HUES6 (cell line): ENCODE measurements around the gene MCFD2.

Source experiments
- H3K27ac ChIP-seq: 2 replicates; pipeline ENCODE4 v1.7.0; 2013; ENCODE audit warnings: low read depth, mild to moderate bottlenecking, low read length, inconsistent platforms
- H3K27me3 ChIP-seq: 2 replicates; pipeline ENCODE4 v1.6.1; 2013; ENCODE audit warnings: low read length; ENCODE audit not compliant: control insufficient read depth, insufficient read depth
- H3K36me3 ChIP-seq: 2 replicates; pipeline ENCODE4 v1.6.1; 2013; ENCODE audit warnings: low read length; ENCODE audit not compliant: control insufficient read depth, insufficient read depth
- H3K4me1 ChIP-seq: 2 replicates; pipeline ENCODE4 v1.6.1; 2013; ENCODE audit warnings: low read length; ENCODE audit not compliant: control insufficient read depth, insufficient read depth
- H3K4me3 ChIP-seq: 2 replicates; pipeline ENCODE4 v1.5.1; 2013; ENCODE audit warnings: low read depth, low read length
- H3K9ac ChIP-seq: one replicate; pipeline ENCODE4 v1.6.1; 2013; ENCODE audit warnings: mild to moderate bottlenecking, low read length
- H3K9me3 ChIP-seq: 2 replicates; pipeline ENCODE4 v1.6.1; 2013; ENCODE audit warnings: low read depth, low read length; ENCODE audit not compliant: control insufficient read depth, insufficient read depth

Gene MCFD2

DNA sequence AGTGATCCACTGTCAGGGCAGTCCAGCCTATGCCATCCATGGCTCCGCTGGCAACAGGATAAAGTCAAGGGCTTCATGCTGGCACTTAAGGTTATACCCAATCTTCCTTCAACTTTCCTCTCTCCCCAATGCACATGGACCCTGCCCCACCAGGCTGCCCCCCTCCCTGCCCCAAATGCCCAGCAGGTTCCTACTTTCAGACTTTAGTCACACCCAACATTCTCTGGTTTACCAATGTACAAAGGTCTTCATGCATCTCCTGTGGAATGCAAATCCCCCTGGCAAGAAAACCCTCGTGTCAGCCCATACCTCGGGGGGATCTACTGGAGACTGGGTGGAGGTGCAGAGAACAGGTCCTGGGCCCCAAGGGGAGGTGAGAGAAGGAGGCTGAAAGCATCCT, 59.3 kb downstream of the MCFD2 start:
- Histone ChIP-seq H3K9ac (no peak overlapping the region), H3K36me3 (no peaks in the 10 kb centered on the region), H3K4me1 (no peaks in the 10 kb centered on the region), H3K27me3 (no peaks in the 10 kb centered on the region), H3K4me3 (no peak overlapping the region), H3K27ac (no peak overlapping the region), H3K9me3 (peaks cover 4% of the 10 kb centered on the region; the same call in 1 of the 2 replicates)

DNA sequence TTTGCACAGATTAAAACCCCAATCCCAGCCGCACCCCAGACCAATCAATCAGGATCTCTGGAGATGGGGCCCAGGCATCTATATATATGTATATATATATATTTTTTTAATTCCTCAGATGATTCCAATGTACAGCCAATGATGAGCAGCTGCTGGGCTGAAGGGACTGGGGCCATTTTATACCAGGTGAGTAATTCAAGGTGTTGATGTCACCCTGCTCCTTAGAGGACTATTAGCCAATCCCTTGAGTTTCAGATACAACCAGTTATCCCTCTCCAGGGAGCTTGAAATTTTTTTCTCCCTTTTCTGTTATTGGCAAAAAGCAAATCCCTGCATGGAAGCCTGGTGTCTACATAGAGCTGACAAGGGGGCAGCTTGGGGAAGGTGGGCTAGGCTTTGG, 59.8 kb downstream of the MCFD2 start:
- no peak overlapping the region for H3K9ac ChIP-seq
- H3K27me3 ChIP-seq = no peaks in the 10 kb centered on the region
- no peak overlapping the region for H3K27ac ChIP-seq
- no peaks in the 10 kb centered on the region for H3K4me1 ChIP-seq
- no peaks in the 10 kb centered on the region for H3K36me3 ChIP-seq
- H3K4me3 ChIP-seq = no peak overlapping the region
- H3K9me3 ChIP-seq = peaks cover 4% of the 10 kb centered on the region; the same call in 1 of the 2 replicates

DNA sequence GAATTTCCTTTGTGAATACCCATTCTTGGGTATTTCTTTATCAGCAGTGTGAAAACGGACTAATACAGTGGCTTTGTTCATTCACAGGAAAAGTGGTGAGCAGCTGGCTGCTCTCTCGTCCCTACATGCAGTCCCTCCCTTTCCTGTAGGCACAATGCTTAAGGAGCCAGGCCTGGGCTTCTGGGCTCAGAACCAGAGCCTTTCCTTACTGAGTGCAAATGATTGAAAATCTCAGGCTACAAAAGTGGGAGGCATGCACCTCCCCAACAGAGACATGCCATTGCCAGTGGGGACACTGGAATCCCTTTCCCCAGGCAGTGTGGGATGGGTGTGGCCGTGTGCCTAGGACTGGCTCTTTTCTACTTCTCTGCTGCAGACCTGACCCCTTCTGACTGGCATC, 61.3 kb downstream of the MCFD2 start:
- Histone ChIP-seq H3K27me3 (no peaks in the 10 kb centered on the region), H3K9ac (no peak overlapping the region), H3K27ac (no peak overlapping the region), H3K9me3 (peaks cover 4% of the 10 kb centered on the region; the same call in 1 of the 2 replicates), H3K4me3 (no peak overlapping the region), H3K4me1 (no peaks in the 10 kb centered on the region), H3K36me3 (no peaks in the 10 kb centered on the region)

DNA sequence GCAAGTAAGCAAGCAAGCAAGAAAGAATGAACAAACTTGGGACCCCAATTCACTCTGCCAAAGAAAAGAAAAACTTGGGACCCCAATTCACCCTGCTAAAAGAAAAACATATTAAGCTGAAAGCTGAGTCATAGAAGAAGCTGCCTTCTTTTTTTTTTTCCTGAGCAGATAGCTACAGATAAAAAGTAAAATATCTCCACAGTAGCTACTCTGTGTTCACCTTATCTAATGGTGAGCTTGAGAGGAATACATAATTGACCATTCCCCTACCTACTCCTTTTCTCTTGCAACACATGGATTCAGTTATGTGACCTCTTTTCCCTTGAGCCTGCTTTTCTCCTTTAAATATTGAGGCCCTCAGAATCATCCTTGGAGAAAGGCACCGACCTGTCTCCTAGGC, 63.0 kb downstream of the MCFD2 start:
- H3K27me3 ChIP-seq = no peaks in the 10 kb centered on the region
- H3K4me1 ChIP-seq = no peaks in the 10 kb centered on the region
- H3K9ac ChIP-seq = no peak overlapping the region
- peaks cover 4% of the 10 kb centered on the region; the same call in 1 of the 2 replicates for H3K9me3 ChIP-seq
- H3K36me3 ChIP-seq = no peaks in the 10 kb centered on the region
- H3K27ac ChIP-seq = no peak overlapping the region
- H3K4me3 ChIP-seq = no peak overlapping the region

DNA sequence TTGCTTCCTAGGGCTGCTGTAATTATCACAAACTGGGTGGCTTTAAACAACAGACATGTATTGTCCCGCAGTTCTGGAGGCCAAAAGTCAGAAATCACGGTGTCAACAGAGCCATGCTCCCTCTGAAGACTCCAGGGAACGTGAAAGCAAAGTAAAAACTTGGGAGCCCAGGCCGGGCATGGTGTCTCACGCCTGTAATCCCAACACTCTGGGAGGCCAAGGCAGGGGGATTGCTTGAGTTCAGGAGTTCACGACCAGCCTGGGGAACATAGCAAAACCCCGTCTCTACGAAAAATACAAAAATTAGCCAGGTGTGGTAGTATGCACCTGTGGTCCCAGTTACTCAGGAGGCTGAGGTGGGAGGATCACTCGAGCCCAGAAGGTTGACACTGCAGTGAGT, 63.5 kb downstream of the MCFD2 start:
- Histone ChIP-seq H3K36me3 (no peaks in the 10 kb centered on the region), H3K4me3 (no peak overlapping the region), H3K27ac (no peak overlapping the region), H3K9me3 (peaks cover 4% of the 10 kb centered on the region; the same call in 1 of the 2 replicates), H3K4me1 (peaks cover 2% of the 10 kb centered on the region; the same call in 1 of the 2 replicates), H3K9ac (no peak overlapping the region), H3K27me3 (no peaks in the 10 kb centered on the region)
